ENCODE measurements around the gene PPARA. TPM values are rescaled to one million over a fixed set of nuclear protein-coding genes. Genes with fewer than 3 reads are reported as not detected.

Gene PPARA
- total and polyA plus RNA-seq, 2 donors (not counting 3 experiments of a cell fraction or from before 2014, with no cell fraction given): 3.1 to 10.7 TPM

GRCh38 chr22:46132830-46133587 lies 17.3 kb upstream of the PPARA start:
- FAIRE-seq: no peak

More at GRCh38 chr22:46132830-46133587, 17.3 kb upstream of the PPARA start:
- H3K9ac ChIP-seq (replicated peaks; ENCODE audit: extremely low read depth, insufficient read depth, low read length): no peak overlapping the region
- no peak for DNase-seq (ENCODE audit: low read depth, low spot score)
- ChIA-PET CTCF (interaction anchor here (1.6 kb wide), 1 partner anchor 16 kb away, joined by 4 read pairs; no protein-coding TSS in a partner anchor), POLR2A (no interaction called here)
- no peaks in the 10 kb centered on the region for H3K79me2 ChIP-seq (ENCODE audit: control insufficient read depth, insufficient read depth, low read length)
- no peak overlapping the region for H3K4me2 ChIP-seq (ENCODE audit: insufficient read depth, low read length)
- no peaks in the 10 kb centered on the region for H4K20me1 ChIP-seq (replicated peaks; ENCODE audit: control insufficient read depth, extremely low read depth, insufficient read depth, low read length)
- no TSS peak for BruUV-seq (replicated peaks)
- no peaks in the 10 kb centered on the region for H3K27me3 ChIP-seq (ENCODE audit: control insufficient read depth in 2 of 2, insufficient read depth in 2 of 2, low read length in 2 of 2)
- no peak overlapping the region for H2AFZ ChIP-seq (ENCODE audit: low read depth, low read length)
- H3K9me1 ChIP-seq (replicated peaks; ENCODE audit: control insufficient read depth, extremely low read depth, insufficient read depth, low read length): no peaks in the 10 kb centered on the region
- H3K4me3 ChIP-seq (replicated peaks in 1 of 3; ENCODE audit: insufficient read depth in 1 of 3, low read depth in 1 of 3, low read length in 3 of 3): no peak overlapping the region
- TF ChIP-seq EZH2 (IDR thresholded peaks at IDR 0.05; ENCODE audit: borderline replicate concordance, low read depth, low read length, severe bottlenecking) (no peak), MYC (IDR thresholded peaks at IDR 0.05; ENCODE audit: low read depth, low read length) (no peak), GATA2 (IDR thresholded peaks at IDR 0.05; ENCODE audit: insufficient read depth, insufficient read length, low read depth, low read length) (no peak), CTCF (IDR thresholded peaks at IDR 0.05; ENCODE audit: extremely low read depth in 1 of 2, insufficient read depth in 1 of 2, low read depth in 1 of 2, low read length in 2 of 2) (no peak), JUN (IDR thresholded peaks at IDR 0.05; ENCODE audit: borderline replicate concordance, insufficient read depth, insufficient read length, low read depth) (no peak), POLR2AphosphoS5 (IDR thresholded peaks at IDR 0.05; ENCODE audit: insufficient read depth, low read depth, low read length) (no peak), POLR2A (IDR thresholded peaks at IDR 0.05; ENCODE audit: low read depth, low read length) (no peak), FOS (IDR thresholded peaks at IDR 0.05; ENCODE audit: borderline replicate concordance, insufficient read depth, low read length) (no peak), MAX (IDR thresholded peaks at IDR 0.05; ENCODE audit: insufficient read depth, insufficient read length) (no peak)
- H3K4me1 ChIP-seq (ENCODE audit: control insufficient read depth, extremely low read depth, insufficient read depth, low read length): no peaks in the 10 kb centered on the region
- no peaks in the 10 kb centered on the region for H3K36me3 ChIP-seq (ENCODE audit: control insufficient read depth in 2 of 2, extremely low read depth in 1 of 2, insufficient read depth in 2 of 2, low read length in 2 of 2)
- intact Hi-C loops (cut with micrococcal nuclease) (no loop called here), dilution Hi-C loops (cut with MboI; ENCODE audit: extremely low pct_ligation_motif_present, low sequenced_read_pairs) (no loop called here)
- H3K27ac ChIP-seq (ENCODE audit: insufficient read depth, low read depth, low read length): no peak overlapping the region
- no peaks in the 10 kb centered on the region for H3K9me3 ChIP-seq (replicated peaks; ENCODE audit: control insufficient read depth, insufficient read depth, low read length)
